Measurements from ENCODE around the gene PEAK3. TPM values are rescaled to one million over a fixed set of nuclear protein-coding genes. Genes with fewer than 3 reads are reported as not detected.

PEAK3 gene
- total and polyA plus RNA-seq, 9 of the 15 experiments (the other 6 are each of a cell fraction or from before 2014, with no cell fraction given): 0.07 to 0.40 TPM; not detected in 7

DNA sequence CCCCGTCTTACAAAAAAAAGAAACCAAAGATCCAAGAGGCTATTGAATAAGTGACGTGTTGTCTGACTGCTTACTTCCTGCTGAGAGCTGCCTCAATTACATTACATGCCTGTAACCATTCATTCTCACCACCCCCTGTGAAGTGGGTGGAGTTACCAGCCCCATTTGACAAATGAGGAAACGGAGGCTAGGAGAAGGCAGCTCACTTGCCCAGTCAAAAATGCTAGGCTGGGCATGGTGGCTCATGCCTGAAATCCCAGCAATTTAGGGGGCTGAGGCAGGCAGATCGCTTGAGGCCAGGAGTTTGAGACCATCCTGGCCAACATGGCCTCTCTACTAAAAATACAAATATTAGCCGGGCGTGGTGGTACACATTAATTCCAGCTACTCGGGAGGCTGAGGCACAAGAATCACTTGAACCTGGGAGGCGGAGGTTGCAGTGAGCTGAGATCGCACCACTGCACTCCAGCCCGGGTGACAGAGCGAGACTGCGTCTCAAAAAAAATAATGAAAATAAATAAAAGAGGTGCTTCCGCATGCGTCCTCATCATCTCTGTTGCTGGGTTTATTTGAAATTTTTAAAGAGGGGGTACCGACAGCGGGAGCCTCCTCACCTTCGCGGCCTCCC lies 45.9 kb upstream of the PEAK3 start (continued):
- TF ChIP-seq MIER1 (IDR thresholded peaks at IDR 0.05; ENCODE audit: low read depth): 0 out of 2 replicates have a peak, but pooled peaks have one; percentile 64
- no peak for TF ChIP-seq COPS2 (conservative IDR thresholded peaks at IDR 0.05)
- TF ChIP-seq CEBPG (CRISPR knock-in tag; IDR thresholded peaks at IDR 0.05): 0 out of 2 replicates have a peak, but pooled peaks have one; percentile 14
- no peak for TF ChIP-seq CEBPG (tag; conservative IDR thresholded peaks at IDR 0.05 in 1 of 2, IDR thresholded peaks at IDR 0.05 in 1 of 2)
- TF ChIP-seq, protein P1, sequence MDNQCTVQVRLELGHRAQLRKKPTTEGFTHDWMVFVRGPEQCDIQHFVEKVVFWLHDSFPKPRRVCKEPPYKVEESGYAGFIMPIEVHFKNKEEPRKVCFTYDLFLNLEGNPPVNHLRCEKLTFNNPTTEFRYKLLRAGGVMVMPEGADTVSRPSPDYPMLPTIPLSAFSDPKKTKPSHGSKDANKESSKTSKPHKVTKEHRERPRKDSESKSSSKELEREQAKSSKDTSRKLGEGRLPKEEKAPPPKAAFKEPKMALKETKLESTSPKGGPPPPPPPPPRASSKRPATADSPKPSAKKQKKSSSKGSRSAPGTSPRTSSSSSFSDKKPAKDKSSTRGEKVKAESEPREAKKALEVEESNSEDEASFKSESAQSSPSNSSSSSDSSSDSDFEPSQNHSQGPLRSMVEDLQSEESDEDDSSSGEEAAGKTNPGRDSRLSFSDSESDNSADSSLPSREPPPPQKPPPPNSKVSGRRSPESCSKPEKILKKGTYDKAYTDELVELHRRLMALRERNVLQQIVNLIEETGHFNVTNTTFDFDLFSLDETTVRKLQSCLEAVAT (IDR thresholded peaks at IDR 0.05): peak in 1 of 2 experiments; percentile 26; a peak in 1 of 4 replicates
- TF ChIP-seq TAF1 (IDR thresholded peaks at IDR 0.05; ENCODE audit: control insufficient read depth, extremely low read depth, insufficient read depth, low read length, severe bottlenecking): peak; percentile 25
- TF ChIP-seq CTBP1 (IDR thresholded peaks at IDR 0.05; ENCODE audit: borderline replicate concordance): no peak
- 0 out of 2 replicates have a peak, but pooled peaks have one; percentile 5 for TF ChIP-seq SPI1 (IDR thresholded peaks at IDR 0.05; ENCODE audit: borderline replicate concordance, low read depth, low read length)
- TF ChIP-seq TOE1 (IDR thresholded peaks at IDR 0.05; ENCODE audit: borderline replicate concordance): 0 out of 2 replicates have a peak, but pooled peaks have one; percentile 18
- TF ChIP-seq TOE1 (CRISPR knock-in tag; IDR thresholded peaks at IDR 0.05; ENCODE audit: borderline replicate concordance, low read depth): no peak
- no peak for TF ChIP-seq ZNF311 (CRISPR knock-in tag; IDR thresholded peaks at IDR 0.05)
- no peak for TF ChIP-seq TBL1XR1 (IDR thresholded peaks at IDR 0.05; ENCODE audit: low read length in 2 of 2)
- TF ChIP-seq, protein P2, sequence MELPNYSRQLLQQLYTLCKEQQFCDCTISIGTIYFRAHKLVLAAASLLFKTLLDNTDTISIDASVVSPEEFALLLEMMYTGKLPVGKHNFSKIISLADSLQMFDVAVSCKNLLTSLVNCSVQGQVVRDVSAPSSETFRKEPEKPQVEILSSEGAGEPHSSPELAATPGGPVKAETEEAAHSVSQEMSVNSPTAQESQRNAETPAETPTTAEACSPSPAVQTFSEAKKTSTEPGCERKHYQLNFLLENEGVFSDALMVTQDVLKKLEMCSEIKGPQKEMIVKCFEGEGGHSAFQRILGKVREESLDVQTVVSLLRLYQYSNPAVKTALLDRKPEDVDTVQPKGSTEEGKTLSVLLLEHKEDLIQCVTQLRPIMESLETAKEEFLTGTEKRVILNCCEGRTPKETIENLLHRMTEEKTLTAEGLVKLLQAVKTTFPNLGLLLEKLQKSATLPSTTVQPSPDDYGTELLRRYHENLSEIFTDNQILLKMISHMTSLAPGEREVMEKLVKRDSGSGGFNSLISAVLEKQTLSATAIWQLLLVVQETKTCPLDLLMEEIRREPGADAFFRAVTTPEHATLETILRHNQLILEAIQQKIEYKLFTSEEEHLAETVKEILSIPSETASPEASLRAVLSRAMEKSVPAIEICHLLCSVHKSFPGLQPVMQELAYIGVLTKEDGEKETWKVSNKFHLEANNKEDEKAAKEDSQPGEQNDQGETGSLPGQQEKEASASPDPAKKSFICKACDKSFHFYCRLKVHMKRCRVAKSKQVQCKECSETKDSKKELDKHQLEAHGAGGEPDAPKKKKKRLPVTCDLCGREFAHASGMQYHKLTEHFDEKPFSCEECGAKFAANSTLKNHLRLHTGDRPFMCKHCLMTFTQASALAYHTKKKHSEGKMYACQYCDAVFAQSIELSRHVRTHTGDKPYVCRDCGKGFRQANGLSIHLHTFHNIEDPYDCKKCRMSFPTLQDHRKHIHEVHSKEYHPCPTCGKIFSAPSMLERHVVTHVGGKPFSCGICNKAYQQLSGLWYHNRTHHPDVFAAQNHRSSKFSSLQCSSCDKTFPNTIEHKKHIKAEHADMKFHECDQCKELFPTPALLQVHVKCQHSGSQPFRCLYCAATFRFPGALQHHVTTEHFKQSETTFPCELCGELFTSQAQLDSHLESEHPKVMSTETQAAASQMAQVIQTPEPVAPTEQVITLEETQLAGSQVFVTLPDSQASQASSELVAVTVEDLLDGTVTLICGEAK (IDR thresholded peaks at IDR 0.05): peak; percentile 64; the same call in 1 of the 2 replicates
- TF ChIP-seq, protein P2 (CRISPR knock-in tag; IDR thresholded peaks at IDR 0.05): no peak
- TF ChIP-seq, protein P3, sequence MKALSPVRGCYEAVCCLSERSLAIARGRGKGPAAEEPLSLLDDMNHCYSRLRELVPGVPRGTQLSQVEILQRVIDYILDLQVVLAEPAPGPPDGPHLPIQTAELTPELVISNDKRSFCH (CRISPR knock-in tag; IDR thresholded peaks at IDR 0.05): no peak
- TF ChIP-seq, protein P3 (tag; IDR thresholded peaks at IDR 0.05): no peak
- TF ChIP-seq NR2C2 (CRISPR knock-in tag; IDR thresholded peaks at IDR 0.05): no peak
- no peak for TF ChIP-seq NR2C2 (tag; IDR thresholded peaks at IDR 0.05)
